HG03460 (cell line): ENCODE measurements around the gene AGGF1.
"Not testable (repeated sequence)": the region's sequence is repeated elsewhere in the genome, so short reads cannot be mapped to it uniquely, and the experiment has no call there.

Source experiments
- ATAC-seq: cut with Tn5 transposase; IDR thresholded peaks from one replicate; pipeline ENCODE4 v1.9.1; 2021; ENCODE audit not compliant: unreplicated experiment

The AGGF1 gene

DNA sequence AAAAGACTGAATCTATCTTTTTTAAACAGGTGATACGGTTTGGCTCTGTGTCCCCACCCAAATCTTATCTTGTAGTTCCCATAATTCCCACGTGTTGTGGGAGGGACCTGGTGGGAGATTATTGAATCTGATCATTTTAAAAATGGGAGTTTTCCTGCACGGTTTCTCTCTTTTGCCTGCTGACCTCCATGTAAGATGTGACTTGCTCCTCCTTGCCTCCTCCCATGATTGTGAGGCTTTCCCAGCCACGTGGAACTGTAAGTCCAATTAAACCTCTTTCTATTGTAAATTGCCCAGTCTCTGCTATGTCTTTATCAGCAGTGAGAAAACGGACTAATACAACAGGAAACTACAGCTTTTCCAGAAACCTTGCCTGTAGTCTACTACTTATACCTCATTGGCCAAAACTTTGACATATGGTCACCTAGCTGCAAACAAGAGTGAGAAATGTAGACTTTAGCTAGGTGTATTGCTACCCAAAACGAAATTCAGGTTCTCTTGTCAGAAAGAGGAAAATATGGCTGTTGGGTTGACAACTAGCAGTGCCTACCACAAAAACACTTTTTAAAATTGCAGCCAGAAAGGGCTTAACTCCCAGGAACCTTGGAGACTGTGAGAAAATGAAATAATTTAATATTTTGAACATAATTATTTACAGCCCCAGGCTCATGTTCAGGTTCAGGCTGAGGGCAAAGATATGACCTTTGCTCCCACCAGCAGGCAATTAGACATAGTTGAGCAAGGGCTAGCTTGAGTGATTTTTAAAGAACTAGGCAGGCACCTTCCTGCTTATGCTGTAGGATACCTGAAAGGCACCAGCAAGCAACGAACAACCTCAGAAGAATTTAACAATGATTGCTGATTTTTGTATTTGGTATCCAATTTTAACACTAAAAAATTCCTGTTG is 7.4 kb upstream of the AGGF1 start:
- ATAC-seq = no peak

- no peak for ATAC-seq
Measured at GRCh38 chr5:77024490-77024889, 5.7 kb upstream of the AGGF1 start.

DNA sequence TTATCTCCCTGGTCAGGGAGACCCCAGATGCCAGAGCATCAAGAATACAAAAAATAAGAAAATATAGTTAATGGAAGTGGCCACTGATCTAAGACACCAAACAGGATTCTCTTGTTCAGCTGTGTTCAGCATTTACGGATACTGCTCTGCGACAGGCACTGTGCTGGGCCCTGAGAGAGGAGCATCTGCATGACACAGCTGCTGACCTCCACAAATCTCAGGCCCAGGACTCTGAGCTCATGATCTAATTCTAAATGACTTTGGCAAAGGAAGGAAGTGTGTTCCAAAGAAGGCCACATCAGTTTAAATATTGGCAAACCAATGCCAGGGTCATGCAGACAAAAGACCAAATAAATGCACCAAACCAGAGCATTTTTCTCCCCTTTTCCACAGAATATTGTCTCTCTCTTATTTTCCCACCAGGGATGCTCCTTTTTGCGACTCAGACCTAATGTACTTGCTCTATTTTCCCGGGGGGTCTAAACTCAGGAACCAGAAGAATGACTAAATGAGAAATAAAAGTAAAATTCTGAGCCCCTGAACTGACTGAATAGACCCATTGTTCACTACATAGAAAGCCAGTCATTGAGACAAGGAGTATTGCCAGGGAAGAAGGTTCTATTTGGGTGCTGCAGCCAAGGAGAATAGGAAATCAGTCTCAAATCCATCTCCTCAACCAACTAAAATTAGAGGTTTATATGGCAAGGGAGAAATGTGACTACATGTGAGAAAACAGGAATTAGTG is 1.4 kb upstream of the AGGF1 start:
- ATAC-seq = no peak

GRCh38 chr5:77029376-77029885 is 773 bp upstream of the AGGF1 start:
- ATAC-seq = no peak

- no peak for ATAC-seq
Measured at GRCh38 chr5:77031891-77032290, 1.7 kb downstream of the AGGF1 start.

DNA sequence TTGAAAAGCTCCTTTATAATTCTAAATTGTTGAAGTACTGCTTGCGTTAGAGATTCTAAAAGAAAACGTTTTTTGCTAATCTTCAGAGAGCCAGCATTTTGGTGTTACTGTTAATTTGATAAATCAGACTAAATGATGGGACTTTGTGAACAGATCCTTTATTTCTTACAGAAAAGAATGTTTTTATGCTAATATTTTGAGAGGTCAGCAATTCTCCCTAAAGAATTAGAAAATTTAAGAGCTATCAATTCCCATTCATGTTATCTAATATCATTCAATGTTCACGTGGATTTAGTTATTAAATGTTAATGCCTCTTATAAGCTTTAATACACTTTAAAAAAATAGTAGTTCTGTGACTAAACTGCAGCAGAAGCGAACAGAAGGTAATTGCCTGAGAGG is 2.4 kb downstream of the AGGF1 start:
- ATAC-seq = no peak

DNA sequence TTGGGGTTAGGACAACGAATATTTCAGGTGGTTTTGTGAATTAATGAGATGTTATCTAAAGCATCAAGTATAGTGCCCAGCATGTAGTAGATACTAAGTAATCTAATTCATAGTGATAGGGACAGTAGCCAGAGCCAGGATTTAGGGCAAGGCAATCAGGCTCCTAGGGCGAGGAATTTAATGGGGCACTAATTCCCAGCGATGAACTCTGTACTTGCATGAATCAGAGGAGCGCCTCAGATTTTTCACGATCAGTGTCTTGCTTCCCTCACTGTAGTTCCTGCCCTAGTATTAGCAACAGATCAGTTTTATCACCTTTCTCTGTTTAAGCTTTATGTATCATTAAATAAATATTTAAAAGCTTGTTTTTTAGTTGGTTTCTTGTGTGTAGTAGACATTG is 3.1 kb downstream of the AGGF1 start:
- ATAC-seq = no peak

GRCh38 chr5:77035950-77036349 is 5.7 kb downstream of the AGGF1 start:
- no peak for ATAC-seq

- no peak for ATAC-seq
Measured at GRCh38 chr5:77046416-77047073, 16.3 kb downstream of the AGGF1 start.

DNA sequence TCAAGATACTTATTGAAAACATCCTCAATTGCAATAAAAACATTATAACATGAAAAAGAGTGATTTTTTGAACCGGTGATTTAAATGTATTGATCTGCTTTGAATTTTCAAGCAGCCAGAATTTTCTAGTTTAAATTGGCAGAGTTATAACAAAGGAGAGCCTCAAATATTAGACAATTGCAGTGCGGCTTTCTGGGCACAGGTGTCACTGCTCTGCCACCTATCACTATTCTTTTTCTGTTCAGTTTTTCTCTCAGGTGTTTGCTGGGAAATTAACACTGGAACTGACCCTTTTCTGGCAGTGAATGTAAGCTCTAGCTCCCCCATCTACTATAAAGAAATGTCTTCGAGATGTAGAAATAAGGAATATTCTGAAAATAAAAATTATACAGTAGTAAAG is 33.8 kb downstream of the AGGF1 start:
- ATAC-seq = no peak

DNA sequence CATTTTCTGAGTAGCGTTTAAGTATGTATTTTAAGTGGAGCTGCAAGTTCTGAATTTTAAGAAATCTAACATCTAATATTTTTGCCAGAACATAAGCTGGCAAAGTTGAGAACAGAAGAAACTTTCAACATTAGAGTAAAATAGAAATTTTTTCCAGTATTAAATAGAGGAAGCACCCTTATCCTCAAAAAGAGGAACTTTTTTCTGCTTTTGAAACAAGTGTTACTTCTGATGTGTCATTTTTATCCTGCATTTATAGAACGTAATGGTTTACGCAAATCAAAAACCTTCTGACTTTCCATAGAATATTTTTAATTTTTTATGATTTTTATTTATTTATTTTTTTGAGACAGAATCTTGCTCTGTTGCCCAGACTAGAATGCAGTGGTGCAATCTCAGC is 35.1 kb downstream of the AGGF1 start:
- no peak for ATAC-seq

DNA sequence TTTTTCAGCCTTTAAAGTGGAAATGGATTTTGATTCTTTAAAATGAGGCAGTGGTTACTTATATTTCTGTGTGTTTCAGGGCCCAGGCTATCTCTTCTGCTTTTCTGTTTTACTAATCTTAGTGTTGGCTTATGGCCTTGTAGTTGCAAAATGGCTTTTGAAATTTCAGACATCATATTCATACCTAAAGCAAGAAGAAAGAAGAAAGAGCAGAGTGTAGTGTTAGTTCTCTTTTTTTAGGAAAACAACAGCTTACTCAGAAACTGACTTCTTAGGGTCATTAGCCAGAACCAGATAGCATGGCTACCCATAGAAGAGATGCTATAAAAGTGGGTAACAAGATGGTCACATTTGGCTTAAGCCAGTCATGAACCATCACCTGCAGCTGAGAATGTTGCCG is 36.0 kb downstream of the AGGF1 start:
- peak; percentile 32 for ATAC-seq

- peak; percentile 85 for ATAC-seq
Measured at GRCh38 chr5:77066823-77067442, 36.7 kb downstream of the AGGF1 start.

- no peak for ATAC-seq
Measured at GRCh38 chr5:77073667-77074066, 43.5 kb downstream of the AGGF1 start.

- no peak for ATAC-seq
Measured at GRCh38 chr5:77074745-77075144, 44.5 kb downstream of the AGGF1 start.

DNA sequence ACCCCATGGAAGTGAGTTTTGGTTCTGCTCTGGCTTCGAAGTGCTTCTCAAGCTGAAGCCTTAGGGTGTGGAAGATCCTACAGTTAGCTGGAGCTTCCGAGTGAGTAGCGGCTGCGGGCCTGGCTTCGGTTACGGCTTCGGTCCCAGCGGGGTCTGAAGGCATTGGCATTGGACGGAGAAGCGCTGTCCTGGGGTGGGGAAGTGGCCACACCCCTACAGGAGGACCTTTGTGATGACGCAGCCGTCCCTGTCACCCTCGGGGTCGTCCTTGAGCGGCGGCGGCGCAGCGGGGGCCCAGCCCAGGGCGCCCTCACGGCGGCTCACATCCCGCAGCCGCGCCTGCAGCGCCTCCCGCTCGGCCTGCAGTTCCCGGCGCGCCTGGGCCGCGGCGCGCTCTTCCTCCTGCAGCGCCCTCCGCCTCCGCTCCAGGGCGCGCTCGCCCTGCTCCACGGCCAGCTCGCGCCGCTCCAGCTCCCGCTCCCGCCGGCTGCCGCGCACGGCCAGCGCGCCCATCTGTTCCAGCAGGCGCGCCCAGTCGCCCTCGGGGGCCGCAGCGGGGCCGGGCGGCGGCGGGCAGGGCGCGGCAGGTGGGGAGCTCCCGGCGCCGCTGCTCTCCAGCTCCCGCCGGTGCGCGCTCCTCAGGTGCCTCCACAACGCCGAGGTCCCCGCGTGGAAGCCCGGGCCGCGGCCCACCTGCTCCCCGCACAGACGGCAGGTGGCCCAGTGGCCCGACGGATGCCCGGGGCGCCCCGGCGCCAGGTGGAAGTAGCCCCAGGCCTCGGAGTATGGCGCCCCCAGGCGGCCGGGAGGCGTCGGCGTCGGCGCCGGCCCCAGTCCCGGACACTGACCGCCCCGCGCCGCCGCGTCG is 47.0 kb downstream of the AGGF1 start:
- ATAC-seq = peak; percentile 69

DNA sequence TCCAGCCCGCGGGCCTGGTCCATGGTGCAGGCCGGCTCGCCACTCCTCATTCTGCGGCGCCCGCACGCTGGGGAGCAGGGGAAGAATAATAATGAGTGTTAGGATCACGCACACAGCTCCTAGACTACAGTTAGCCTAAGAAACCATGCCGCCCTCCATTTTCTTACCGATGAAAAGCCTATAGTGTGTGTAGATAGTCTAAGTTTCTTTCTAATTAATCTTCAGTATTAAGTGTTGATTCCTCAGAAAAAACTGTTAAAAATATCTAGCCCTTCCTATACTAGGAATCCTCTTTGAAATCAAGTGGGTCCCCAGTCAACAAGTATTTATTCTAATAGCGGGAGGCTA is 47.6 kb downstream of the AGGF1 start:
- no peak for ATAC-seq

DNA sequence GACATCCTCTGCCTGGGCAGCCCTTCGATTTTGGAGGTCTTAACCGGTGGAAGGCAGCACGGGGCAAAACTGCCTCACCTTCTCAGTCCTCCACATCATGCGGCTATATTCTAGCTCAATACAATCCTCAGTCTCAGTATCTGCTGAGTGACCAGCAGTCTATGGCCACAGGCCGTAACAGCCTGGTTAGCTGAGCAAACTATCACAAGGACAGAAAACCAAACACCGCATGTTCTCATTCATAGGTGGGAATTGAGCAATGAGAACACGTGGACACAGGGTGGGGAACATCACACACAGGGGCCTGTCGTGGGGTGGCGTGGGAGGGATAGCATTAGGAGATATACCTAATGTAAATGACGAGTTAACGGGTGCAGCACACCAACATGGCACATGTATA is 50.3 kb downstream of the AGGF1 start:
- ATAC-seq = not testable (repeated sequence)

- no peak for ATAC-seq
Measured at GRCh38 chr5:77080905-77081304, 50.7 kb downstream of the AGGF1 start.

GRCh38 chr5:77082280-77082679 is 52.1 kb downstream of the AGGF1 start:
- ATAC-seq = no peak
